Forelimb muscle (tissue), 1 donor: ENCODE results near the gene KCNH5. TPM values are rescaled to one million over a fixed set of nuclear protein-coding genes. Genes with fewer than 3 reads are reported as not detected.

ENCODE experiments used
- DNase-seq: peaks from one replicate; pipeline ENCODE4 v3.0.0-alpha.2; 2013; ENCODE audit warnings: low read depth
- polyA plus RNA-seq: library from polyadenylated mRNA; unstranded; fragments of 120-200 nt; gene quantifications from one replicate; pipeline ENCODE4 v1.2.1, GENCODE V29; 2013; ENCODE audit not compliant: insufficient read length

Gene KCNH5
- polyA plus RNA-seq, 1 donor: 0.05 TPM

DNA sequence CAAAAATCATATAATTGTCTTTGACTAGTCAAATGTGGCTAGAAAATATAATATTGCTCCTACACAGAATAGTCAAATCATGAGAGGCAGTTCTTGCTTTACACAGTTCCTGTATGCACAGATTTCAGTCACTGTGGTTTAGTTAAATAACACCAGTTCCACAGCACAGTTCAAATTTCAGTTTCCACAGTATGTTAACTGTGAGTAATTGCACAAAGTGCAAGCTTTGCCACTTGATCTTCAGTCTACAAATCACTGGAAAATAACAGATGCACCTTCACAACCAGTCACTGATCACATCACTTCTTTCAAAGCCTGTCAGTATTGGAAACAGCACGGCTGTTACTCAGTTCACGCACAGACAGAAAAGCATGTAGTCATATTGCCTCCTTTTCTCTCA lies 38.7 kb downstream of the KCNH5 start:
- no peak for DNase-seq

DNA sequence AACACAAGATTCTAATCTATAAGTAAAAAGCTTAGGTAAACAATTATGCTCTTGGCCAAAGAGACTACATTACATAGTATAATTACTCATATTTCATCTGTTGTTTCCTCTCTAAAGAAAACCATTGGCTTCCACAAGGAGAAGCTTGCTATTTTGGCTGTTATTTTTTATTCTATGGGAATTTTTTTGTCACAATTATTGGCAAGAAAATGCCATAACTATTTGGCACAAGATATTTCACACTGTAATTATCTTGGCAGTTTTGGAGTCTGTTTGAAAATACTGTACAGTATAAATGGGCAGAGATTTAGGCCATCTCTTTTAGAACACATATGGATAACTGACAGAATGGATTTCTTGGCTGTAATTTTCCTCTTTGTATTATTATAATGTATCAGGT lies 51.2 kb downstream of the KCNH5 start:
- DNase-seq: no peak

DNA sequence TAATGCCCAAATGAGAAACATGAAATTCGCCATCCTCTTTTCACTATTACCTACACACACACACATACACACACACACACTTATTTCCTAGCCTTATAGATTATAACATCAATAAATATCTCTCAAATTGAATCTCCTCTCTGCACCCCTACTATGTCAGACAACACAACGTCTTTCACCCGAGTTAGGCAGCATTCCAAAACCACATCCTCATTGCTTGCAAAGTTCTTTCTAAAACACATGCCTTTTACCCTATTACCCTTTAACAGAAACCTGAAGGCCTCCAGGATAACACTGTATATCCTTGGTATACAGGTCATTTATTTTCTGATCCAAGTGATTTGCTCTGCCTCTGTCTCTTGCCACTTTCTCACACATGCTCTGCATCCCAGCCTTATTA lies 56.3 kb downstream of the KCNH5 start:
- DNase-seq: no peak

DNA sequence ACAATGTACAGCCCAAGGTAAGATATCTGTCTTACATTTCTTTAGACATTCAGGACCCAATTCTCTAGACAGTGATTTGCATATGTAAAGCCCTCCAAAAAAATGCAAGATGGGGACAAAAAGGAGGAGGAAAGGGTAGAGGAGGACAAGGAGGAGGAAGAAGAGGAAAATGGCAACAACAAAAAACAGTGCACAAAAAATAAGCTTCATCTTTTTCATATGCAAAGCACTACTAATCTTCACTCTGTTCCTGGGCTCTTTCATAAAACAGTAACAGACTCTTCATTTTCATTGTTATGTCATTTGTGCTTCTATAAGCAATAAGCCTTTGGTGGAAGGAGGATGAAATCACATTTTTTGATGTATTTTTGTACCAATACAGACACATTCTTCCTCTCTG lies 61.4 kb downstream of the KCNH5 start:
- no peak for DNase-seq

DNA sequence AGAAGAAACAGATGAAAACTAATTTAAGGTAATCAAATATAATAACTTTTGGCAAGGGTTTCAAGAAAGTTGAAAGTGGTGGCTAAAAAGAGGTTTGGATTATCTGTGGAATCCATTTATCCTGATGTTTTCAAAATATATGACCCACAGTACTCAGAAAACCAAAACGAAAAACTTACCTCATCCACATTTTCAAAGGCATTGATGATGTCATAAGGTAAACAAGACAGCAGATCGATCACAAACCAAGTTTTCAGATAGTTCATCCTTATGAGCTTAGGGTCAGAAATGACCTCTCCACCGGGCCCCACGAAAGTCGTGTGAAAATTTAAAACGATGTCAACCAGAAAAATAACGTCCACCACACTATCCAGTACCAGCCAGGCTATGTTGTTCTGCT lies 64.6 kb downstream of the KCNH5 start:
- DNase-seq: no peak

DNA sequence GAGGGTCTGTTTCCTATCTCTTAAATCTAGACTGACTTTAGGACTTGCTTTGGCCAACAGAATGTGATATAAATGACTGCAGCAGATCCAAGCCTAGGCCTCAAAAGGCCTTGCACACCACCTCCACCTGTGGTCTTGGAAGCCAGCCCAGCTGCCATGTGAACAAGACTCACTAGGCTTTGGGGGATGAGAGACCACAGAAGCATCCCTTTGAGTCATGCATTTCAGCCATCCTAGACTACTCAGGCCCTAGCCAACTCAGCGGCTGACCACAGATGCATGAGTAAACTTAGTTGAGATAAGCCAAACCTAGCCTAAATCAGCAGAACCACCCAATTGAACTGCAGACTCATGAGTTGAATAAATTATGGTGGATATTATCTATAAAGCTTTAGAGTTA lies 87.7 kb downstream of the KCNH5 start:
- DNase-seq: no peak

DNA sequence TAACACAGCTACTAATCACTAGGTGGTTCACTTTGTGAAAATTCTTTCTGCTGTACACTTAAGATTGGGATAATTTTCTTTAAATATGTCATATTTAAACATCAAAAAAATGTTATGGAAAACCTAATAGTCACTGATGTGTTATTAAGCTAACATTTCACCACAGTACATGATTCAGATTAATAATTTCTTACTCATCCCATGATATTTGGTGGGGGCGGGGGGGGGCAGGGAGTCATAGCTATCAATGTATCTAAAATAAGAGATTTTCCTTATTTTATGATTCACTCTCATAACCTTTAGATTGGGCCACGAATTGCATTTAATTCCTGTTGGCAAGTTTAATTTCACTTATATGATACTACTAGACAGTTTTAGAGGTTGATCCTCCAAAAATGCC lies 88.8 kb downstream of the KCNH5 start:
- no peak for DNase-seq

DNA sequence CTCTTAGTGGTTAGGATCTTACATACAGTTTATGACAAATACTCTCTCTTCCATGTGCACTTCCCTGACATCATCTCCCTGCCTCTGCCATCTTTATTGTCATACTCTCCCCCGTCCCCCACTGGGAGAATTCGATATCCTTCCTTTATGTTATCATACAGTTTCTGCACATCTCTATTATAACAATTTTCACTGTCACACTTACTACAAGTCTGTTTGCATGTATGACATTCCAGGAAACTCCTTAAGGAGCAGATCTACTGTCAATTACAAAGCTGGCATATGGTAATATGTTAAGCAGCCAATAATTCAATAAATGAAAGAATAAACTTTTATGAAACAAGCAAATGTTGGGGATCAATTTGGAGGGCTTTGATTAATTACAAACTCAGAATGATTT lies 91.1 kb downstream of the KCNH5 start:
- no peak for DNase-seq

DNA sequence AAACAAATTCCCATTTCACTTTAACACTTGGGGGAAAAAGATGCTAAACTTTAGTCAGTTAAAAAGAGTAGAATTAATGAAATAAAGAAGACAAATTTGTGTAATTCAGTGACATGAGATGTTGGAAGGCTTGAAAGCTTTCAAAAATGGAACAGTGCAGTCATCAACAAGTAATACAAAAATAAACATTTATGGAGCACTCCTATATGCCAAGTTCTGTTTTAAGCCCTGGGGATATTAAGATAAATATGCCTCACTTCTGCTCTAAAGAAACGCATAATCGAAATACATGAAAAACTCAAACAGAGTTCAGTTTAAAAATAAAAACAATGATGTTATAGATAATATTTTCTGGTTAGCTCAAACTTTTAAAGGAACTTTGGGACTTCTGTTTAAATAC lies 93.0 kb downstream of the KCNH5 start:
- DNase-seq: peak; percentile 20

DNA sequence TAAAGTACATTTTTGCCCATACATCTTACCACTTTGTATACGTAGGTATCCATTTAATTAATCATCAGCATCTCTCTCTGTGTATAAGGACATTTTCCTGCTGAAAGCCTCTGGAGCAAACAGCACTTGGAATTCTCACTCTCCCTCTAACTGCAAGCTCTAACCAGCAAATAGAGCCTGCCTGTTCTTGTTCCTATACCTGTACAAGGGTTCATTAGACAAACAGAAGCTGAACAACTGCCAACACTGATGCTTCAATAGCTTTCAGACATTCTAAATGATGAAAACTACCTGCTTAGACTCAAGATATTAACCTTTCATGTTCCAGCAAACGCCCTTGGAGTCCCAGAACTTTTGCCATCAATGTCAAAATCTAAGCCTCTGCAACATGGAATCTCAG lies 98.0 kb downstream of the KCNH5 start:
- no peak for DNase-seq

DNA sequence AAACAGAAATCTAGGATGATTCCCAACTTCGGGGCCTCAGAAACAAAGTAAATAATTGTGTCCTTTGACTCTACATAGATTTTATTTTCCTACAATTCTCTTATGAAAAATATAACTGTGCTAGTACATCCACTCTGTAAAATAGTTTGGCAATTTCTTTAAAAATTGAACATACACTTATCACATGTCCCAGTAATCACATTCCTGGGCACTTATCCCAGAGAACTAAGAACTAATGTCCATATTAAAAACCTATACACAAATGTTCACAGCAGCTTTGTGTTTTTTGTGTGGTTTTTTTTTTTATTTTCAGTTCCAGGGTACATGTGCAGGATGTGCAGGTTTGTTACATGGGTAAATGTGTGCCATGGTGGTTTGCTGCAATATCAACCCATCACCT lies 99.0 kb downstream of the KCNH5 start:
- DNase-seq: peak; percentile 17

DNA sequence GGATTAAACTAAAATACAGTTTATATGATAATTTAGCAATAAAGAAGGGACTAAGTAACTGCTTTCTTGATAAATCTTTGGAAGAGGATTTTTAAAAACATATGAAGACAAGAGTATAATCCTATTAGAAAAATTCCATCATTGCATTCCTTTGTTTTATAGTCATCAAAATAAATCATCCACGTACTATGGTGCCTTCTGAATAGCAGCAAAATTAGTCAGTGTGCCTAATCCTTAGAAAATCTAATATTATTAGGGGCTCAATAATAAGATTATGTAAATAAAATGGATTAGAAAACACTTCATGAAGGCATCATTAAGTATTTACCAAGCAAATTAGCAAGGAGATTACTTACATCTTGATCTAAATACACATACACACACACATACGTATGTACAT lies 102.1 kb downstream of the KCNH5 start:
- no peak for DNase-seq

DNA sequence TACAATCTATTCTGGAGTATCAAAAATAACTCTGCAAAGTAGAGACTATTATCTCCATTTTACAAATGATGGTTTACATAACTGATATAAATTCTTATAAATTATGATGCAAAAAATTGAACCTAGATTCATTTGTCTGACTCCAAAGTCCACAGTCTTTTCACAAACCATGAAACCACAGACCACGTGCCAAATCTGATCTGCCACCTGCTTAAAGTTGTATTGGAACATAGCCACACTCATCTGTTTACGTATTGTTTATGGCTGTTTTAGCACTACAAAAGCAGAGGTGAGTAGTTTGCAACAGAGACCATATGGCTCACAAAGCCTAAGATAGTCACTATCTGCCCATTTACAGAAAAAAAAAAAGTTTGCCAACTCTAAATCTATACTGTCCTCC lies 105.3 kb downstream of the KCNH5 start:
- no peak for DNase-seq

DNA sequence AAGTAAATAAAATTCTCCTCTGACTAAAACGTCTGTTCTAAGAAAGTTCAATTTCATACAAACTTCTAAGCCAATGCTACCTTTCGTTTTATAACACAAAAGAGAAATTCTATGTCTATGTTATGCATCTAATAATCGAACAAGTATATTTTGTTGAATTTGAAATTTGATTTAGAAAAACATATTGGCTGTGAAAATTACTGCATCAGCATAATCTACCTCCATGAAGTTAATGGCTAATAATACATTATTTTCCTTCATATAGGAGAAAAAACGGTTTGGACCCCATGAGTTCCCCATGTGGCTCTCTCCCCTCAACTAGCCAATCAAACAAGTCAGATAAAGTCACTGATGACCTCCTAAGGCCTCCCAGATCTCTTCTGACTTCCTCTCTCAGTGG lies 106.5 kb downstream of the KCNH5 start:
- no peak for DNase-seq

DNA sequence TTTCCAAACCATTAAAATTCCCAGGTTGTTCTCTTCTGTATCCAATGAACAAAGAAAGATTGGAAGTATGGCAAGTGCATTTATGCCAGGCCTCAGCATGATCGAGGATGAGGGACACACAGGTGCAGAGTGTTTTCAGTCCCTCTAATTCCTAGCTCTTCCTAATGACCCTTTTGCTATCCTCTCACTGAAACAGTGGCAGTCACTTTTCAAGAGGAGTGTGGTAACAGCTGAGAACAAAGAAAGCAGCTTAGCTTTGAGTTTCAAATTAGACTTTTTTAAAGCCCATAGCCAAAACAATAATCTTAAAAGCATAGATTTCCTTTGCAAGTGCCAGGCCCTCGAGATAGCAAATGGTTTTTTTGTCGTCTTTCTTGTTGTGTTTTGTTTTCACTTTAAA lies 110.8 kb downstream of the KCNH5 start:
- no peak for DNase-seq

DNA sequence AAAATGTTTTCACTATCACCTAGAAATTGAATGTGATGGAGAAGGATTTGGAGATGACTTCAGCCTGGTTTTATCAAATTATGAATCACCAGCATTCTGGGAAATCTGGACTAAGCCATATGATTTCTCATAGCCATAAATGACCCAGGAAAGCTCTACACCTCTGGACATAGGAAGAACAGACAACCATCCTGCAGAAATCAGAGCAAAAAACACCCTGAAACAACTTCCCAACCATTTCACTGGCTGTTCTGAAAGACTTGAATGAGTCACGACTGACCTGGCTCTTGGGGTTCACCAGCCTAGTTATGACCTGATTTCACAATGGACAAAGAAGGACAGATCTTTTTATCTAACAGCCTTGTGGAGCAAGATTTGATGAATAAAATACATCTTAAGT lies 123.8 kb downstream of the KCNH5 start:
- no peak for DNase-seq

DNA sequence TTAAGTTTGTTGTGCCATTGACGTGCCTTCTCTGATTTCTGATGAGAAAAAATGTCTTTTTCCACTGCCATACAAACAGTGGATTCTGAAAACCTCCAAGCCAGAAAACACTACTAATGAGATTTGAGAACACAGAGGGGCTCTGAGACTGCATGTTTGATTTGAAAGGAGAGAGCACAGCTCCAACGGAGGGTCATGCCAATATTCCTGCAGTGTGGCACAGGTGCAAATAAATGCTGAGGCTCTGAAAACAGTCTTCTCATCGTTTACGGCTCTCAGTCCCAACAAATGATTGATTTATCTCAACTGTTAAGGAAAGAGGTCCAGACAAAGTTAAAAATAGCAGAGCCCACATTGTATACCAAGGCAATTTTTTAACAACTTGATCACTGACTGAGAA lies 128.7 kb downstream of the KCNH5 start:
- no peak for DNase-seq

DNA sequence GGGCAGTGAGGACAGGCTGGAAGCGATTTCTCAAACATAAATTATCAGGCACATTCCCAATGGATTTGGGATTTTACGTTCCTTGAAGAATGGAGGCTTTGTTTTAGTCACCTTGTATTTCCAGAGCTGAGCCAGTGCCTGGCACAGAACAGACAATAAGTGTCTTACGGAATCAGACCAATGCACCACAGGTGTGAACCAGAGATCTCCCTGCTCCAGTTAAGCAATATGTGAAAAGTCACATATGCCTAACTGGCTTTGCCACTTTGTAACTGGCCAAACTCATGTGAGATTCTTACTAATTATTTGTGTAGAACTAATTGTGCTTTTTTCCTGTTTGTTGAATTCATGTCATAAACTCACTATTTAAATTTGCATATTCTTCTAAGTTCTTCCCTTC lies 130.4 kb downstream of the KCNH5 start:
- DNase-seq: no peak

DNA sequence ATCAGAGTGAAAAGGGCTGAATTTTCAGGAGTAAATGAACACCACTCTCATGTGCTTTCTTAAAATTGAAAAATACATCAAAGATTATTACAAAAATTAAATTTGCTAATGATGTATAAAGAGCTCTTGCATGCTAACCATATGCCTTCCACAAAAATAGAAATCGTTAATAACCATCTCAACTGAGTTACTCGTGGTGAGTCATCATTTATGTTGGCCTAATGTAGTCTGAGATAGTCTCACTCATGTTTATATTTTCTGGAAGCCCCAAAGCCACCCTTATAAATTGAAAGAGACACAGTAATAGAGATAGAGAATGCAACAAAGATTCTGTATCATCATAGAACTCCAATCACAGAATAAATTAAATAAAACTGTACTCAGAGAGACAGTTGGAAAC lies 131.2 kb downstream of the KCNH5 start:
- DNase-seq: no peak

DNA sequence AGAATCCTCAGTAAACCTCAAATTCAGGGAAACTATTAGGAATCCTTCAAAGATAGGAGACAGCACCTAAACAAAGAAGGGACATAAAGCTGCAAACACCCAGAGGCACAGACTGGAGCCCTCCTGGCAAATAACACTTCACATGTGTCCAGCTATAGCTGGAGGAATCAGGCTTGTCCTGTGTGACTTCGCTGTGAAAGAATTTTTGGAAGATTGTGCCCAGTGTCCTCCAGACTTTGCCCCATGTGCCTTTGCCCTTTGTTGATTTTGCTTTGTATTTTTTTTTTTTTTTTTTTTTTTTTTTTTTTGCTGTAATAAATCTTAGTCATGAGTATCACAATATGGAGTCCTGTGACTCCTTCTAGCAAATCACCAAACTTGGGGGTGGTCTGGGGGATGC lies 136.8 kb downstream of the KCNH5 start:
- no peak for DNase-seq

DNA sequence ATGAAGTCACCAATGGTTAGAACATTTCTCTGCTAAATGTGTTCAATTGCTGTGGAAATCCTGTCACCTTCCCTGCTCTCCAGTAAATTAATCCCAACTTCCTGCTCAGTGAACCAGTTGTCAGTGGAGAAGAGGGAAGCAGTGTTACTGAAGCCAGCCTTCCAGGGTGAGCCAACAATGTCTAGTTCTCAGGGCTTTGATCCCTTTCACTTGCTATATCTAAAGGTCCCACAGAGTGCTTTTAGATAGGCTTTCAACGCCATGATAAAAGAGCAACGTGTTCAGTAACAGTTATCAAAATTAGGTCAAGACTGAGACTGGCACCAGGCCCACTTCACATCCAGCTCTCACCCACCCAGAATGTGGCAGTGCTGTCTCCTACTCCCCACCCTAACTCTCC lies 139.7 kb downstream of the KCNH5 start:
- DNase-seq: no peak

DNA sequence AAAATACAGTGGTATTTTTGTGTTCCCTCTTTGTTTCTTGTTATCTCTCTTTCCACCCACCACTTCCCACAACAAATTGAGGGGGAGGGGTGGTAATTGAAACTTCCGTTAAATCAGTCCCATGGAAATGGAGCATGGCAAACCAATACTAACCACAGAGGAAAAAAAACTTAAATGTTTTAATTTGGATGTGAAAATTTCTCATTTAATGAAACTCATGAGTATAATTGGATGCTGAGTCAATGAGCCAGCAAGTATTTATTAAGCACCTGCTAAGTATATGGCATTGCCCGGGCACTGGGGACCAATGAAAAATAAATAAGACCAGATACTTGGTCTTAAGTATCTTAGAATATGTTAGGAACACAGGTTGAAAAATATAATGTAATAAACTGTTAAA lies 147.5 kb downstream of the KCNH5 start:
- DNase-seq: no peak

DNA sequence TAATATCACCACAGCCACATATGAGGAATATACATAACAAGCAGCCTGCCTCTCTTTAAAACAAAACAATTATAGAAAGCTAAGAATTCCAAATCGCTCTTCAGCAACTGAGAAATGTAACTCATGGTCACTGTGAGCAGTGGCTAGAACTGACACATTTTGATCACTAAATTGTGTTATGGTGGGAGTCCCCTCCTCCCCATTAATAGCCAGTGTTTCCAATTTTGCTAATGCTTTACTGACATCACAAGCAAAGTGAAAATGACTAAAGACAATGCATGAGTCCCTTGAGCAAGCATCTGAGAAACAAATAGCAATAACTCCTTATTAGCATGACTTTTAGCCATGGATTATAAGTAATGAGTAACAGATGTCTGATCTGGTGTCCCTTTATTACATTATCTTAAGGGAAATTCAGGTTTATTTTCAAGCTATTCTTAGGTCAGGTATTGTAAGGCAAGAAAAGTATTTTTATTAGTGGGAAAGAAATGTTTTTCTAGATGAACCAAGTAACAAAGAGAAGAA lies 148.3 kb downstream of the KCNH5 start:
- no peak for DNase-seq

DNA sequence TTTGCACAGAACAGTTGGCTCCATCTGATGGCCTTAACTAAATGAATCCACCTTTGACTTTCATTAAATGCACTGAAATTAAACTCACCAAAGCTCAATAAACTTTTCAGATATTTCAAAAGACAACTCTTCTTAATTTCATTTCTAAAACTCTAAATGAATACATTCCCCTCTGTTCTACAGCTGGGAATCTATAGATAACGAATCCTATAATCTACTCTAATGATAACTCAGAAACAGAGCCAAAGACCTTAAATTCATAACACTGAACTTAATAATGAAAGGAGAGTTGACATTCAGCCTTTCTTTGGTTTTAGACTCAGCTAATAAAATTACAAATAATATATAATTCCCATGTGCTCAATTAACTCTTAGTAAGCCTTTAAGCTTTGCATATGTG lies 150.5 kb downstream of the KCNH5 start:
- no peak for DNase-seq

DNA sequence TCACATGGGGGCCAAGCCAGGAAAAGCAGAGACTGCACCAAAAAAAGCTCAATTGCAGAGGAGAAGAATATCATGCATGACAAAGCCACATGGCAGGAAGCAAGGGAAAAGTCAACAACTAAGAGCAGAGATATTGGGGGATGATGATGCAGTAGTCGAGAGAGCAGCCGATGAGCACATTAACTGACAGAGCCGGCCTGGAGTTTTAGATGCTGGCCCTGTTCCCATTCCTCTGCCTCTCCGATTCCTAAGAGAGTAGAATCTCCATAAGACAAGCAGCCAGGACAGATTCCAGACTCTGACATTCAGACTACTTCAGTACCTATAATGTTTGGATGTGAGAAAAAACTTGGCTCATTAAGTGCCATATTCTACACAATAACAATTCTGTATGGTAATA lies 155.9 kb downstream of the KCNH5 start:
- DNase-seq: no peak
